D341Med (cell line): ENCODE results near the gene DLG1.

ENCODE experiments used
- DNase-seq: peaks from one replicate; pipeline ENCODE4 v3.0.0; 2012; ENCODE audit warnings: low spot score

The DLG1 gene

GRCh38 chr3:196997311-196997710 lies 301.1 kb downstream of the DLG1 start:
- no peak for DNase-seq

- no peak for DNase-seq
These were observed 301.8 kb downstream of the DLG1 start for GRCh38 chr3:196996454-196997265.

GRCh38 chr3:196995646-196996355 lies 302.6 kb downstream of the DLG1 start:
- no peak for DNase-seq

- no peak for DNase-seq
These were observed 303.4 kb downstream of the DLG1 start for GRCh38 chr3:196995027-196995426.

GRCh38 chr3:196994056-196994455 lies 304.4 kb downstream of the DLG1 start:
- DNase-seq, result no peak
